HepG2 (cell line): Measurements from ENCODE around the gene SLC5A5. TPM values are rescaled to one million over a fixed set of nuclear protein-coding genes. Genes with fewer than 3 reads are reported as not detected.

Source experiments
- ATF3 ChIP-seq: sonication (generic); formaldehyde crosslinking; IDR thresholded peaks from 2 replicates; pipeline ENCODE4 v1.4.0; 2020; ENCODE audit warnings: missing genetic modification reagents
- CEBPZ ChIP-seq: IDR thresholded peaks from 2 replicates; pipeline ENCODE4 v1.6.1; 2012; ENCODE audit warnings: low read length, improper control_type of control experiment
- EP300 ChIP-seq, 3 experiments: sonication (generic) in 1 of 3; formaldehyde crosslinking in 1 of 3; IDR thresholded peaks; 2 replicates each; pipeline versions ENCODE4 v1.5.1 to v1.6.1; 2011 to 2020; ENCODE audit warnings: low read depth in 2 of 3, low read length in 2 of 3, borderline replicate concordance in 1 of 3, improper control_type of control experiment in 1 of 3, mild to moderate bottlenecking in 1 of 3, missing genetic modification reagents in 1 of 3, moderate library complexity in 1 of 3
- IRF2 ChIP-seq: IDR thresholded peaks from 2 replicates; pipeline ENCODE4 v1.6.1; 2018; ENCODE audit warnings: missing genetic modification reagents, missing compliant biosample characterization
- KDM2A ChIP-seq: sonication (generic); formaldehyde crosslinking; IDR thresholded peaks from 2 replicates; pipeline ENCODE4 v1.4.0; 2020; ENCODE audit warnings: low read depth, missing genetic modification reagents, borderline replicate concordance
- KMT2A ChIP-seq: sonication (generic); formaldehyde crosslinking; IDR thresholded peaks from 2 replicates; pipeline ENCODE4 v1.4.0; 2020; ENCODE audit warnings: missing genetic modification reagents
- NFKBIZ ChIP-seq: IDR thresholded peaks from 2 replicates; pipeline ENCODE4 v1.6.1; 2018; ENCODE audit warnings: missing genetic modification reagents, missing compliant biosample characterization
- PRMT3 ChIP-seq: sonication (generic); formaldehyde crosslinking; IDR thresholded peaks from 2 replicates; pipeline ENCODE4 v1.8.1; 2022; ENCODE audit warnings: low read depth, mild to moderate bottlenecking, moderate library complexity, missing genetic modification reagents, borderline replicate concordance
- RNF2 ChIP-seq: fragments of 450-650 bp; conservative IDR thresholded peaks from 2 replicates; pipeline ENCODE4 v1.6.1; 2016; ENCODE audit warnings: low read depth
- SOX6 ChIP-seq, 2 experiments: fragments of 450-650 bp in 1 of 2; sonication (generic) in 1 of 2; formaldehyde crosslinking in 1 of 2; IDR thresholded peaks; 2 replicates each; pipeline versions ENCODE4 v1.4.0 to v1.6.1; 2017 to 2020; ENCODE audit warnings: antibody characterized with exemption in 1 of 2, mild to moderate bottlenecking in 1 of 2, missing genetic modification reagents in 1 of 2
- SYNCRIP ChIP-seq: fragments of 200-400 bp; formaldehyde crosslinking; IDR thresholded peaks from 2 replicates; pipeline ENCODE4 v1.6.1; 2018; ENCODE audit warnings: mild to moderate bottlenecking, low read depth, low read length; ENCODE audit not compliant: insufficient read depth
- ZBTB10 ChIP-seq: sonication (generic); formaldehyde crosslinking; IDR thresholded peaks from 2 replicates; pipeline ENCODE4 v1.4.0; 2020; ENCODE audit warnings: missing genetic modification reagents, borderline replicate concordance
- ZNF275 ChIP-seq: sonication (generic); formaldehyde crosslinking; IDR thresholded peaks from 2 replicates; pipeline ENCODE4 v1.8.0; 2022; ENCODE audit warnings: missing genetic modification reagents, mild to moderate bottlenecking, inconsistent platforms, borderline replicate concordance
- ZNF350 ChIP-seq: sonication (generic); formaldehyde crosslinking; IDR thresholded peaks from 2 replicates; pipeline ENCODE4 v1.4.0; 2020; ENCODE audit warnings: mild to moderate bottlenecking, low read depth, missing genetic modification reagents, borderline replicate concordance
- ZNF567 ChIP-seq: sonication (generic); formaldehyde crosslinking; IDR thresholded peaks from 2 replicates; pipeline ENCODE4 v1.8.1; 2023; ENCODE audit warnings: mild to moderate bottlenecking, missing genetic modification reagents, borderline replicate concordance
- ZNF574 ChIP-seq: sonication (generic); formaldehyde crosslinking; IDR thresholded peaks from 2 replicates; pipeline ENCODE4 v1.4.0; 2020; ENCODE audit warnings: missing genetic modification reagents
- polyA plus RNA-seq, 8 experiments: library from polyadenylated mRNA; depleted of rRNA in 3 of 8; stranded (reverse) in 7 of 8; unstranded in 1 of 8; fragments of >200 nt; fragmentation: Illumina TruSeq in 4 of 8; extraction: Trizol in 4 of 8; gene quantifications; 2 replicates each; pipeline versions ENCODE4 v1.2.1 to v1.2.3, GENCODE V29; 2011 to 2016; ENCODE audit warnings: low read depth in 4 of 8, missing spikeins in 1 of 8, mixed read lengths in 1 of 8; ENCODE audit not compliant: insufficient read depth in 1 of 8
- total RNA-seq, 5 experiments: library from RNA; depleted of rRNA; stranded (reverse); fragments of >200 nt; fragmentation: Illumina TruSeq; extraction: Trizol; gene quantifications; 2 replicates each; pipeline ENCODE4 v1.2.3, GENCODE V29; 2016; ENCODE audit warnings: low read depth in 1 of 5

The SLC5A5 gene
- total and polyA plus RNA-seq, 2 of the 13 experiments (the other 11 are each of a cell fraction or from before 2014, with no cell fraction given) = not detected

GRCh38 chr19:17938092-17938845 lies 66.5 kb downstream of the SLC5A5 start (continued):
- TF ChIP-seq CEBPZ (no peak), KDM2A (0 out of 2 replicates have a peak, but pooled peaks have one; percentile 40), IRF2 (CRISPR knock-in tag) (no peak), PRMT3 (CRISPR knock-in tag) (no peak), ATF3 (CRISPR knock-in tag) (no peak), SYNCRIP (no peak), ZNF350 (CRISPR knock-in tag) (0 out of 2 replicates have a peak, but pooled peaks have one; percentile 35), EP300 (IDR thresholded peaks at IDR 0.05; ENCODE audit: low read depth in 2 of 2, low read length in 2 of 2) (no peak), EP300 (CRISPR knock-in tag; IDR thresholded peaks at IDR 0.05; ENCODE audit: borderline replicate concordance) (no peak), ZNF574 (0 out of 2 replicates have a peak, but pooled peaks have one; percentile 13), NFKBIZ (CRISPR knock-in tag) (no peak), SOX6 (IDR thresholded peaks at IDR 0.05) (no peak), SOX6 (CRISPR knock-in tag; IDR thresholded peaks at IDR 0.05) (peak; percentile 17; the same call in 1 of the 2 replicates), KMT2A (no peak), ZBTB10 (CRISPR knock-in tag) (no peak), RNF2 (no peak), ZNF275 (CRISPR knock-in tag) (no peak), ZNF567 (CRISPR knock-in tag) (no peak)
